Stimulated activated CD8-positive, alpha-beta memory T cell treated with anti-CD3 and anti-CD28 coated beads, Interleukin-4, amount 100 ng/mL, for 4 hours (primary cell): Measurements from ENCODE around the gene NTNG2.

Experiments
- DNase-seq, 2 donors: peaks; one replicate each; pipeline ENCODE4 v3.0.0-alpha.2; 2020; ENCODE audit warnings: low read depth in 2 of 2, low spot score in 1 of 2

NTNG2 gene

DNA sequence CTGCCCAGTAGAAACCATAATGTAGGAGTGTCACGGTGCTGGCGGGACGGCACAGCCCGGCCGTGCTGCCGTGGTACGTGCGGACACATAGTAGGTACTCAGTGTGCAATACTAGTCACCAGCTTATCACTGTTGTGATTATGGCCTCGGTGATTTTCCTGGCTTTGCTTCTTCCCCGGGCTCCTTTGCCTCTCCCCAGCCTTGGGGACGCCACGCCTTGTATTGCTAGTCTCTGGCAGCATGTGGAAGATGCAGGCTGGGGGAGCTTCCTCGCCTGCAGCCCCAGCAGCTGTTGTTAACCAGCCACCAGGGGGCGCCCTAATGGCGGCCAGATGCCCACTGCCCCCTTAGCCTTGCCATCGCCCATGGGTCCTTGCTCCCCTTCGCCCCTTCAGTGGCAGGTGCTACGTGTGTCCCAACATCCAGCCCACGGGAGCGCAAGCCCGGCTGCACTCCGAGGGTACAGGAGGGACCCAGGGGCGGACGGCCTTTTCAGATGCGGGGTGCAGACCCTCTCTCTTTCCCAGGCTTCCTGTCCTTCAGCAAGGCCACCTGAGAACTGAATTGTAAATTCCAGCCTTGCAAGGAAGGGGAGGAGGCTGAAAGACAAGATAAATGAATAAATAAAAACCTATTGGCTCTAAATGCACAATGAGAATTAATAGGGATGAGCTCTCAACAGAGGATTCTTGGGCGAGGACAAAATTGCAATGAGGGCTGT lies 8.0 kb downstream of the NTNG2 start:
- DNase-seq: peak; percentile 14 to 25

GRCh38 chr9:132171702-132172101 lies 9.8 kb downstream of the NTNG2 start:
- DNase-seq: no peak

DNA sequence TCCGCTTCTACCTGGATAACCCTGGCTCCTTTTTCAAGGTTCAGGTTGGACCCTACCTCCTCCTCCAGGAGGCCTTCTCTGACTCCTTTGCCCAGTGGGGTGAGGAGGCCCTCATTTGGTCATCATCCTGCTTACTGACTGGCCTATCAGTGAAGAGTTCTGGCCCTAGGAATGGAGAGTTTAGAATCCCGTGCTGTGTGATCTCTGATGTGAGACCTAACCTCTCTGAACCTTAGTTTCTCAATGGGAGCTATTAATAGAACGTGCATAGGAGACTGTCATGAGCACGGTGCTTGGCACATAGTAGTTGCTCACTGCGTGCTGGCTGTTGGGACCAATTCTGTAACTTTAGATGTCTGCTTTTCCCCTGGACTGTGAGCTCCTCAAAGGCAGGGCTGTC lies 10.3 kb downstream of the NTNG2 start:
- DNase-seq: no peak

- no peak for DNase-seq
Measured at GRCh38 chr9:132175431-132175830, 13.6 kb downstream of the NTNG2 start.

GRCh38 chr9:132176338-132176737 lies 14.5 kb downstream of the NTNG2 start:
- DNase-seq: no peak

DNA sequence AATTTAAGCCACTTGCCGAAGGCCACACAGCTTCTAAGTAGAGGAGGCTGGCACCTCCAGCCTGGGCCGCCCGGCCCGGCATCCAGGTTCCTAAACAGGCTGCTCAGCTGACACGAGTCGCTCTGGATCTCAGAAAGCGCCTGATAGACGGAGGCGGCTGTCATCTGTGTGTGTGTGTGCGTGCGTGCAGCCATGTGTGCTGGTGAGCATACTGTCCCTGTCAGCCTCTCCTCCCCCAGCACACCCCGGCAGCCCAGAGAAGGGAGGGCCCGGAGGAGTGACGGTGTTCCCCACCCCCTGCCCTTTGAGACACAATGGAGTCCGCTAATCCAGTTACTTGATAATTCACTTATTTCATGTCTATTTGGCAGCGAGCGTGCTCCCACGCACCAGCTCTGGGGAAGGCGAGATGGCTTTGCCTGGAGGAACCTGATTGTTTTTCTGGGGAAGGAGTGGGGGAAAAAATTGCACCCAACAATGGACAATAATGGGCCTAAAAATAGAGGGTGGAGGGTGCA lies 20.0 kb downstream of the NTNG2 start:
- no peak for DNase-seq

DNA sequence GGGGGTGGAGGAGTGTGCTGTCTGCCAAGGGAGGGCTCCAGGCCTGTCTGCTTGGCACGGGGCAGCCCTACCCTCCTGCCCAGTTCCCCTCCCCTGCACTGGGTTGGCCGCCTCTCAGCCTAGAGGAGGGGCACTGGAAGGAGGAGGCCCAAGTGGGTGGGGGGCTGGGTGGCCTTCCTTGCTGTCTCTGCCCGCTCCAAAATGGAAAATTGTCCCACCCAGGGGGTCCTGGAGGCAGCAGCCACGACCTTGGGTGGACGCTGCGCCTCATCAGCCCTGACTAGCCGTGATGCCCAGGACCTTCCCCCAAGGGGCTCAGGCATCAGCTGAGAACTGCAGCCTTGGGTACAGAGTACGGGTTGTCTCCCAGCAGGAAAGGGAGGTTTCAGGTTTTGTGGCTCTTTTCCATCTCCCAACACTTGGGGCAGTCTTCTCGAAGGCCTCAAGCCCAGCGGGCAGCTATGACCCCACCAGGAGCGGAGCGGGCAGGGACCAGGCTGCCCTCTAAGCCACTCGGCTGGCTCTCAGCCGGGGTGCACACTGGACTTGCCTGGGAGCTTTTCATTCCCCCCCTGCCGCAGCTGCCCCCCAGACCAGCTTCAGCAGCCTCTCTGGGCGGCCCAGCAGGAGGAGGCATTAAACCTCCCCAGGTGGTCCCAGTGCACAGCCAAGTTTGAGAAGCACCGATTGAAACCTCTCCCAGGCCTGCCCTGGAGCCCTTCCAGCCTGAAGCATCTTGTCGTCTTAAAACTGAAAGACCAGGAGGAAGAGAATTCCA lies 20.6 kb downstream of the NTNG2 start:
- no peak for DNase-seq

- DNase-seq: no peak
Measured at GRCh38 chr9:132183134-132183533, 21.3 kb downstream of the NTNG2 start.

DNA sequence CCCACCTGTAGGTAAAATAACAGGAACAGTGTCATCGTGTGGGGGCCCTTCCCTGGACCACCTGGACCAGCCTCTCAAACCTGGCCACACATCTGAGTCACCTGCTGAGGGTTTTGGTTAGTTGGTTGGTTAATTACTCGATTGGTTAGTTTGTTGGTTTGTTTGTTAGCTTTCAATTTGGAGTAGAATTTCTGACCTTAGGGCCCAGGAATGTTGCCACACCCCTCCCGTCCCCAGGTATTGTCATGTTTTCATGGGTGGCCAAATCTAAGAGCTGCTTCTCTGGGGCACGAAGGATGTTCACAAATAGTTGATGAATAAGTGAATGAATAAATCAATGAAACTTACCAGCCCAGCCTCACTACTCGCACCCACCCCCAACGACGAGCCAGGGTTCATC lies 21.9 kb downstream of the NTNG2 start:
- no peak for DNase-seq

GRCh38 chr9:132184124-132184523 lies 22.3 kb downstream of the NTNG2 start:
- DNase-seq: no peak

- no peak for DNase-seq
Measured at GRCh38 chr9:132185073-132186009, 23.5 kb downstream of the NTNG2 start.

DNA sequence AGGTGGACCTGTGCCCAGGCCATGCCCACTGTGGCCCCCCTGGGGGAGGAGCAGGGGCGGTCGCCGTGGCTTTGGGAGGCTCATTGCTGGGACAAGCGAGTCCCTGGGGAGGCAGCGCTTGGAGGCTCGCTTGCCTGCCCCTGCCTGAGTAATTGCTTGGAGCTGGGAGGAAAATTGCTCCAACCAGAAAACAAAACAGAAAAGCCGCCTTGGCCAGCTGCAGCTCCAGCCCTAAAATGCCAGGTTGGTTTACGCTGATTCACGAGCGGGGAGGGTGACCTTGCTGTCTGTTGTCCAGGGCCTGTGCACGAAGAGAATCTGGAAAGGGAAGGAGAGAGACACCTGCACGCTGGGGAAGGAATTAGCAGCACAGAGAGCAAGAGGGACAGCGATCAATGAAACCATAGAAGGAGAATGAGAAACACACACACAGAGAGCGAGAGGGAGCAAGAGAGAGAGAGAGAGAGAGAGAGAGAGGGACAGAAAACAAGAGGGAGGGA lies 25.3 kb downstream of the NTNG2 start:
- DNase-seq: no peak

- no peak for DNase-seq
Measured at GRCh38 chr9:132190966-132191365, 29.1 kb downstream of the NTNG2 start.

GRCh38 chr9:132192728-132193127 lies 30.9 kb downstream of the NTNG2 start:
- DNase-seq: no peak

DNA sequence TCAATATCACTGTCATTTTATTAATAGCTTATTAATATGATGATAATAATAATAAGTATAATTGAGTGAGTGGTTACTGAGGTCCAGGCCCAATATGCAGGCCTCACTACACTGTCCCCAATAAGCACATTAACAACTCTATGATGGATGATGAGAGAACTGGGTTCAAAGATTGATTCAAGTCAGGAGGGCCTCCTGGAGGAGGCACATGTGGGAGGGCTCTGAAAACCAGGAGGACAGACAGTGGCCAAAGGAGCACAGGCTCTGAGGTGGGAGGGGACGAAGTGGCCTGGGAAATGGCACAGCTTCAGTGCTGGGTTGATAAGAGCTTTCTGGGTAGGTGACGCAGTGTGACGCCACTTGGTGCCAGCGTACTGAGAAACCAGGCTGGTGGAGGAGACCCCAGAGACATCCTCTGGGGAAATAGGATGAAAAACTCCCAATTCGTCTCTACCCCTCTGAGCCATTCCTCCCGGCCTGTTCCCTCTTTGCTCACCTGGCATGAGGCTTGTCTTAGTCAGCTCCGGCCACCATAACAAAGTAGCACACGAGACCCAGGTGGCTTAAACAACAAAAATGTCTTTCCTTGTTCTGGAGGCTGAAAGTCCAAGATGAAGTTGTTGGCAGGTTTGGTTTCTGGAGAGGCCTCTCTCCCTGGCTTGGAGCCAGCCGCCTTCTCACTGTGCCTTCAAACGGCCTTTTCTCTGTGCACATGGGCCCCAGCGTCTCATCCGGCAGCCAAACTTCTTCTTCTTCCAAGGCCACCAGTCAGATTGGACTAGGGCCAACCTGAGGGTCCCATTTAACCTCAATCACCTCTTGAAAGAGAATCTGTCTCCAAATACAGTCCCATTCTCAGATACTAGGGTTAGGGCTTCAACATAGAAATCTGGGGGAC lies 31.6 kb downstream of the NTNG2 start:
- DNase-seq: no peak

DNA sequence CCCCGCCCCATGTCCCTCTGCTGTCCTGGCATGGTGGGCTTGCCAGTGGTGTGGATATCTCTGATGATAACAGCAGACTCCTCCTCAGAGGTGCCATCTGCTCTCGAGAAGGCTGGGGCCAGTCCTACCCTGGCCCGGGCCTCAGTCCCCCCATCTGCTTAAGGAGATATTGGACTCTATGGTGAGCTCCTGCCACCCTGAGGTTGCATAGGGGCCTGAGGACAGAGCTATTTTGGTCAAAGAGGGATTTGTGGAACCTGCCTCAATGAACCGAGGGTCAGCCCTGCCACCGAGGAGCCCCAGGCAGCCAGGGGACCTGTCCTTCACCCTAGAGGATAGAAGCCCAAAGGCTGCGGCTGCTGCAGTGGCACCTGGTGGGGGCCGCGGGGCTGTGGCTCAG lies 32.6 kb downstream of the NTNG2 start:
- DNase-seq: no peak

DNA sequence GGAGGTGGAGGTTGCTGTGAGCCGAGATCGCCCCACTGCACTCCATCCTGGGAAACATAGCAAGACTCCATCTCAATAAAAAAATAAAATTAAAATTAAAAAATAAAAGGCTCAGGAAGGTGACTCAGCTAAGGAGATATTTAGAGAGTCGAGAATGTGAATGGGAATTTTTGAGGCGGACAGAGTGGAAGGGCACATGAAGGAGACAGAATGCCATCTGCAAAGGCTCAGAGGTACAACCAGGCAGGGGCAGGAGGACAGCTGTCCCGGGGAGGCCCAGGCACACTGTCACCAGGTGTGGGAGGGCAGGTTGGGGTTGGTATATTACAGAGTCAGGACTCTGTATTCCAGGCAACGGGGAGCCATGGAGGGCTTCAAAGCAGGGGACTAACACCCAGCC lies 35.5 kb downstream of the NTNG2 start:
- no peak for DNase-seq

DNA sequence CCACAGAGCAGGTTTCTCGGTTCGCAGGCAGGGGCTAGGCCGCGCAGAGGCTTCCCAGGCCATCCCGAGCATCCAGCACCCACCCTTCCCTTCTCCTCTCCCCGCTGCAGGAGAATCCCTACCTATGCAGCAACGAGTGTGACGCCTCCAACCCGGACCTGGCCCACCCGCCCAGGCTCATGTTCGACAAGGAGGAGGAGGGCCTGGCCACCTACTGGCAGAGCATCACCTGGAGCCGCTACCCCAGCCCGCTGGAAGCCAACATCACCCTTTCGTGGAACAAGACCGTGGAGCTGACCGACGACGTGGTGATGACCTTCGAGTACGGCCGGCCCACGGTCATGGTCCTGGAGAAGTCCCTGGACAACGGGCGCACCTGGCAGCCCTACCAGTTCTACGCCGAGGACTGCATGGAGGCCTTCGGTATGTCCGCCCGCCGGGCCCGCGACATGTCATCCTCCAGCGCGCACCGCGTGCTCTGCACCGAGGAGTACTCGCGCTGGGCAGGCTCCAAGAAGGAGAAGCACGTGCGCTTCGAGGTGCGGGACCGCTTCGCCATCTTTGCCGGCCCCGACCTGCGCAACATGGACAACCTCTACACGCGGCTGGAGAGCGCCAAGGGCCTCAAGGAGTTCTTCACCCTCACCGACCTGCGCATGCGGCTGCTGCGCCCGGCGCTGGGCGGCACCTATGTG lies 36.1 kb downstream of the NTNG2 start:
- DNase-seq: no peak

DNA sequence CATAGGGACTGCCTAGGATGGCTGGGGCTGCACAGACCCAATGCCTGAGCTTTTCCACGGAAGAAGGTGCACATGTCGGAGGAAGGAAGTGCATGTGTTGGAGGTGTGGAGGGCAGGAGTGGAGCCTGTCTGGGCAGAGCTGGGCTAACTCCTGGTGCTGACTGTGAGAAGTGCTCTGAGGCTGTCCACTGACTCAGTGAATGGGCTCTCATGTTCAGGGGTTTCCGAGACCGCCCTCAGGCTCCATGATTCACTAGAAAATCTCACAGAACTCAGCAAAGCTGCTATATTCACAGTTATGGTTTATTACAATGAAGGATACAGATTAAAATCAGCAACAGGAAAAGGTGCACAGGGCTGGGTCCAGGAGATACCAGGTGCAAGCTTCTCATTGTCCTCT lies 37.2 kb downstream of the NTNG2 start:
- no peak for DNase-seq

DNA sequence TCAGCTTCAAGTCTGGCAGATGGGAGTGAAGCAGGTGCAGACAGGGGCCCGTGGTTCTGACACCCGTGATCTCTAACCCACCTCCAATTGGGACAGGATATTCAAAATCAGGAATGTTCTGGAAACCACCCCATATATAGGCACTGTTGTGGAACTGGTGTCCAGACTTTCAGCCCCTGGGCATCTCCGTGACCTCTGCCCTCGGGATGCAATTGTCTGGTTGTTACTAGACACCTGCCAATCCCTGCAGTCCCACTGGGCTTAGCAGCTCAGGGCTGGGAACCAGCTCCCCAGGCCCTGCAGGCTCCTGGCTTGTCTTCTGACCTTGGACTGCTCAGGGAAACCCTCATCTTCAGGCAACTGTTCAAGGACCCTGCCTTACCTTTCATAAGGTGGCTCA lies 38.8 kb downstream of the NTNG2 start:
- DNase-seq: no peak
